ENCODE data around the gene SETD1A. TPM values are rescaled to one million over a fixed set of nuclear protein-coding genes. Genes with fewer than 3 reads are reported as not detected.
A peak's percentile ranks its signal among the peaks of the same experiment; 100 is the strongest.

The SETD1A gene
- total RNA-seq, 3 donors from 2014 or later (not counting 1 experiment from before 2014, with no cell fraction given) = 32.9 to 34.5 (median 33.9) TPM

DNA sequence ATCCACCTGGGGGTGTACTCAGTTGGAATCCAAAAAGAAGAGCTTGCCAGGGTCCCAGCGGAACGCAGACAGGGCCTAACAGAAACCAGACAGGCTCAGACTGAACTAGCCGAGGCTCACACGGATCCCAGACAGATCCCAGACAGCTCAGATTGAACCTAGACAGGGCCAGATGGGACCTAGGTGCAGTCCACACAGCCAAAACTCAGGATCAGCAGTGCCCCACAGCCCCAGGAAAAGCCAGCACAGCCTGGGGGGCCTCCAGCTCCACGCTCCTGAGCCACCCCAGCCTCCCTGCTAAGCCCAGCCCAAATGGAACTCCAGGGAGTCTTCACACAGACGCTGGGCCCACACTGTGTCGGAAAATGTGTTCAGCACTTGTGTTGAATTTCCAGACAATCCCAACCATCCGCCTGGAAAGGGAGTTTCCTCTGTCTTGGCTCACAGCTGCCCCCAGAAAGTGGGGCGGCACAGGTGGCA, 45.3 kb downstream of the SETD1A start:
- WGBS (ENCODE audit: insufficient coverage) = 88% methylated on average over 9 of the region's 9 CpGs
- intact Hi-C loops (cut with micrococcal nuclease) = no loop called here
- no peak for ATAC-seq
- Histone ChIP-seq H3K36me3 (ENCODE audit: control insufficient read depth, insufficient read depth, low read length) (no peaks in the 10 kb centered on the region), H3K27me3 (ENCODE audit: control insufficient read depth, insufficient read depth, low read length) (no peaks in the 10 kb centered on the region), H3K4me1 (ENCODE audit: control insufficient read depth, insufficient read depth, low read length) (no peaks in the 10 kb centered on the region), H3K9me3 (ENCODE audit: control insufficient read depth, insufficient read depth, low read length) (no peaks in the 10 kb centered on the region), H3K4me3 (ENCODE audit: low read length) (no peak overlapping the region), H3K27ac (ENCODE audit: low read length) (no peak overlapping the region)
- Mint-ChIP-seq H3K27me3 (ENCODE audit: low read depth in 2 of 2) (peaks cover 0 to 10% of the 10 kb centered on the region in 2 donors), H3K9me3 (no peaks in the 10 kb centered on the region), H3K4me1 (no peaks in the 10 kb centered on the region), H3K36me3 (no peaks in the 10 kb centered on the region), H3K27ac (peak overlapping the region in 1 of 2 donors; percentile 35), H3K4me3 (no peak overlapping the region)
- TF ChIP-seq, protein P1, sequence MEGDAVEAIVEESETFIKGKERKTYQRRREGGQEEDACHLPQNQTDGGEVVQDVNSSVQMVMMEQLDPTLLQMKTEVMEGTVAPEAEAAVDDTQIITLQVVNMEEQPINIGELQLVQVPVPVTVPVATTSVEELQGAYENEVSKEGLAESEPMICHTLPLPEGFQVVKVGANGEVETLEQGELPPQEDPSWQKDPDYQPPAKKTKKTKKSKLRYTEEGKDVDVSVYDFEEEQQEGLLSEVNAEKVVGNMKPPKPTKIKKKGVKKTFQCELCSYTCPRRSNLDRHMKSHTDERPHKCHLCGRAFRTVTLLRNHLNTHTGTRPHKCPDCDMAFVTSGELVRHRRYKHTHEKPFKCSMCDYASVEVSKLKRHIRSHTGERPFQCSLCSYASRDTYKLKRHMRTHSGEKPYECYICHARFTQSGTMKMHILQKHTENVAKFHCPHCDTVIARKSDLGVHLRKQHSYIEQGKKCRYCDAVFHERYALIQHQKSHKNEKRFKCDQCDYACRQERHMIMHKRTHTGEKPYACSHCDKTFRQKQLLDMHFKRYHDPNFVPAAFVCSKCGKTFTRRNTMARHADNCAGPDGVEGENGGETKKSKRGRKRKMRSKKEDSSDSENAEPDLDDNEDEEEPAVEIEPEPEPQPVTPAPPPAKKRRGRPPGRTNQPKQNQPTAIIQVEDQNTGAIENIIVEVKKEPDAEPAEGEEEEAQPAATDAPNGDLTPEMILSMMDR (IDR thresholded peaks at IDR 0.05) = no peak
- no peak for DNase-seq

DNA sequence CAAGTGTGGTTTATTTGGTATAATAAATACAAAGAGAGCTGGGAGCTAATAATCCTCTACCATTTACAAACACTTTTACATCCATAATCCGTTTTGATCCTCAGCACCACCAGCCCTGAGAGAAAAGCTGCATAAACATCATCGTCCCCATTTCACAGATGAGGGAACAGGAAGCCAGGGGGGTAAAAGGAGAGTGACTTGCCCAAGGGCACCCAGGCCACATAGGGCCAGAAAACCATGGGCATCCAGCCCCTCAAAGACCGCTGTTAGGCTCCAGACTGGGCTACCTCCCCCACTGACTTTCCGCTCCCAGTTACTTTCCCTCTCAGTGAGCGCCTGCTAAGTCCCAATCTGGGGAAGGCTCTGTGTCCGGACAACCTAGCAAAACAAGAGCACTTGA, 46.2 kb downstream of the SETD1A start:
- Mint-ChIP-seq H3K4me1 (no peaks in the 10 kb centered on the region), H3K27ac (peak overlapping the region in 1 of 2 donors; percentile 35), H3K9me3 (no peaks in the 10 kb centered on the region), H3K4me3 (no peak overlapping the region), H3K27me3 (ENCODE audit: low read depth in 2 of 2) (peaks cover 0 to 15% of the 10 kb centered on the region in 2 donors), H3K36me3 (no peaks in the 10 kb centered on the region)
- Histone ChIP-seq H3K36me3 (ENCODE audit: control insufficient read depth, insufficient read depth, low read length) (no peaks in the 10 kb centered on the region), H3K4me3 (ENCODE audit: low read length) (no peak overlapping the region), H3K9me3 (ENCODE audit: control insufficient read depth, insufficient read depth, low read length) (no peaks in the 10 kb centered on the region), H3K4me1 (ENCODE audit: control insufficient read depth, insufficient read depth, low read length) (no peaks in the 10 kb centered on the region), H3K27ac (ENCODE audit: low read length) (no peak overlapping the region), H3K27me3 (ENCODE audit: control insufficient read depth, insufficient read depth, low read length) (no peaks in the 10 kb centered on the region)
- WGBS (ENCODE audit: insufficient coverage) = 88% methylated on average over 5 of the region's 6 CpGs
- ATAC-seq (no peak), DNase-seq (no peak)
- TF ChIP-seq, protein P1 (IDR thresholded peaks at IDR 0.05) = no peak
- intact Hi-C loops (cut with micrococcal nuclease) = no loop called here

DNA sequence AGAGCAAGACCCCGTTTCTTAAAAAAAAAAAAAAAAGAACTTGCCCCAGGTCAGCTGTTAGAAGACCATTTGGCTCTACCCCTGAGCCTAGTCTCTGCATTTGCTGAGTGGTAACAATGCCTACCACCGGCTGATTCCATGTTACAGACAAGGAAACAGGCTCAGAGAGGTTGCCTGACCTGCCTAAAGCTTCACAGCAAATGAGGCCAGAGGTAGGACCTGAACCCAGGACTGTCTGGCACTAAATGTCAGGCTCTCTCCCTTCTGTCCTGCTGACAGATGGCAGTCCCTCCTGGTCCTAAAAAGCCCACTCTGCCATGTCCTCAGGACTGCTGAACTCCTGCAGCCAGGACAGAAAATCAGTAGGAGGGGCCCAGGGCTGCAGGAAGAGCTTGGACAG, 47.1 kb downstream of the SETD1A start:
- TF ChIP-seq, protein P1 (IDR thresholded peaks at IDR 0.05) = no peak
- Mint-ChIP-seq H3K9me3 (no peaks in the 10 kb centered on the region), H3K36me3 (no peaks in the 10 kb centered on the region), H3K4me3 (no peak overlapping the region), H3K4me1 (peaks cover 0 to under 1% of the 10 kb centered on the region in 2 donors), H3K27me3 (ENCODE audit: low read depth in 2 of 2) (peaks cover 0 to 22% of the 10 kb centered on the region in 2 donors), H3K27ac (no peak overlapping the region)
- no peaks in the 10 kb centered on the region for H3K36me3 ChIP-seq (ENCODE audit: control insufficient read depth, insufficient read depth, low read length)
- H3K27ac ChIP-seq (ENCODE audit: low read length) = no peak overlapping the region
- WGBS (ENCODE audit: insufficient coverage) = 83% methylated on average over 2 of the region's 2 CpGs
- H3K4me3 ChIP-seq (ENCODE audit: low read length) = no peak overlapping the region
- peaks cover under 1% of the 10 kb centered on the region for H3K27me3 ChIP-seq (ENCODE audit: control insufficient read depth, insufficient read depth, low read length)
- H3K4me1 ChIP-seq (ENCODE audit: control insufficient read depth, insufficient read depth, low read length) = no peaks in the 10 kb centered on the region
- ATAC-seq = no peak
- DNase-seq = no peak
- intact Hi-C loops (cut with micrococcal nuclease) = no loop called here
- no peaks in the 10 kb centered on the region for H3K9me3 ChIP-seq (ENCODE audit: control insufficient read depth, insufficient read depth, low read length)

Measured in natural killer cell (primary cell).